SKM-1 (cell line): ENCODE results near the gene GAREM1.

Experiments
- DNase-seq: peaks from one replicate; lab custom pipeline; 2025; ENCODE audit not compliant: unreplicated experiment; lab: John Stamatoyannopoulos, UW

GAREM1 gene

DNA sequence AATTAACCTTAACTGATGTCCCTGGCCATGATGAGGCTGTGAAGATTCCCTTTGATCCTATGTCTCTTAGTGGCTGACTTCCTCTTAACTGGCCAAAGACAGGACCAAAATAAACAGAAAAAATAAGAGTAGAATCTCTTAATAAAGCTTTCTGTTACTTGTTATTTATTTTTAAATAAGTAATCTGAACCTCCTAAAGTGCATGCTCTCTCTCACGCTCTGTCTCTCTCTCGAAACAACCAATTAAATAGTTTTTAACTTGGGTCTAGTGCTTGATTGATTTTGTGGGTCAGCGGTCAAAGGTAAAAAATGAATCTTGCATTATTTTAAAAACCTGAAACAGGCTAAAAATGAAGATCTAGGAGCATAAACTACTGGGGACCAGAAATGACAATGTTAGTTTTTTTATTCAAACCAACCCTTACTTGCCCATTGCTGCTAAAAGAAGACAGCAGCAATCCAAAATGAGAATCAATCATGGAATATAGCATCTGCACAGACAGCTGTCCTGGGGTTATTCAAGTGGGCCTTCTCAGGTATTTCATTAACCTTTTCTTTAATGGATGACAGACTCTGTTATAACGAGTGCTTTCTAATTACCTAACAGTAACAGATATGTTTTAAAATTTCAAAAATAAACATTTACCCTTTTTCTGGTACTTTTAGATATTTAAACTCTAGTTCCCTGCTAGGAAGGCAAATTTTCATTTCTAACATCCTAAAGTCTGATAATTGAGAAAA is 11.2 kb downstream of the GAREM1 start:
- DNase-seq: no peak

DNA sequence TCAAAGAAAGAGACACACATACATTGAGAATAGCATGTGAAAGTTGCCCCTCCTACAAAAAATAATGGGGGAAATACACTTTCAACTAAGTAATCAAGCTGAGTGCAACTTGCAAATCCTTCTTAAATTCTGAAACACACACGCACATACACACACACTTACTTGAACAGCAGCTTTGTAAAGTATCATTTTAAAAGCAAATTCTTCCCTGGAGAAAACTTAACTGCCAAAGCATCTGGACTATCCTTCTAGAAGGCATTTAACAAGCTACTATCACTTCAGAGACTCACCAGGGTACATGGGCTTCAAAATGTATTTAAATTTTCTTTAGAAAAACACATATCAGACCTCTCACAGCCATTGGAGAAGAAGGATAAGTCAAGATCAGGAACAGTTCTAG is 15.3 kb downstream of the GAREM1 start:
- DNase-seq: no peak

DNA sequence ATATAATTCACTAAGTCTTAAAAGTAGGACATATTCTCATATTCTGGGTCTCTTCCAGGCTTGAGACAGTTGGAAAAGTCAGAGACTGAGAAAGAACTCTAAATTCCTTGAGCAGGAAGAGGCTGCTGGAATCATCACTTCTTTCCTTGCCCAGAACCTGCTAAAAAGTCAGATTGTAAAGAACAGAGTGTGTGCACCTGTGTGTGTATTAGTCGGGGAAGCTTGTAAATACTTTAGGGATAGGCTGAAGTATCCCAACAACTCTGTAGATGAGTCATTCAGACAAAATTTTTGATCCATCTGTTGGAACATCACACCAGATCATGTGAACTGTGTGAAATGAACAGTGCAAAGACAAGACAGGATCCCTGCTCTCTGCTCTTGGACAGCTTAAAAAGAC is 16.1 kb downstream of the GAREM1 start:
- no peak for DNase-seq

DNA sequence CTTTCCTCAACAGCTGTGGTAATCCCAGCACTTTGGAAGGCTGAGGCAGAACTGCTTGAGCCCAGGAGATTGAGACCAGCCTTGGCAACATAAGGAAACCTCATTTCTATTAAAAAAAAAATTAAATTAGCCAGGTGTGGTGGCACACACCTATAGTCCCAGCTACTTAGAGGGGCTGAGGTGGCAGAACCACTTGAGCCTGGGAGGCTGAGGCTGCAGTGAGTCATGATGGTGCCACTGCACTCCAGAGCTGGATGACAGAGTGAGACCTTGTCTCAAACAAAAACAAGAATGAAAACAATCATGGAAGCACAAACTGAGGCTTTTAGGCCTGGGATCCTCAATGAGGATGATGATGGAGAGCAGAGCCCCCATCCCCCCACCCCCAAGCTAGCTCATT is 19.8 kb downstream of the GAREM1 start:
- DNase-seq: no peak

DNA sequence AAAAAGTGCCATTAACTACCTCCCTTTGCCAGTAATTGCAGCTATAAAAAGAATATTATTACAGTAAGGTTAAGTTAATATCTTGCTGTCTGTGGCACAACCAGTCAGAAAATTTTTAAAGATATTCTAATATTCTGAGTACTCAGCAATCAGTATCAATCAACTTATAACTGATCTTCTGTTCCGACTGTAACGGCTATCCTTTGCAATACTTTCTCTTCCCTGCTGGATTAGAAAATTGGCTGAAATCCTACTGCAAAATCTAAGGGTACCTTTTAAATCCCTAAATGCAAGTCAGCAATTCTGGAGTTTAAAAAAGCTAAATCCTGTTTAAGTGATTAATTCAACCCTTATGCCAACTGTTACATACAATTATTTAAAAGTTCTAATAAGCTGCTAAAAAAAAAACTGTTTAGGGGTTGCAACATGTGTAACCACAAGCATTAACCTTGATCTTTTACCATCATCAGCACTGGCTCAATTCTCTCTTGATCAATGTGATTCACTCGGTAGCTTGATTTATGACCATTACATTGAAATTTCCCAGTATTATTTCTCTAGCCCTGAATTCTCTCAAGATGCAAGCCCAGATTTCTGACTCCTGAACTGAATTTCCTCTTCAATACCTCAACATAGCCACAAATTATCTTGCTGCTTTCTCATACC is 20.5 kb downstream of the GAREM1 start:
- DNase-seq: no peak

DNA sequence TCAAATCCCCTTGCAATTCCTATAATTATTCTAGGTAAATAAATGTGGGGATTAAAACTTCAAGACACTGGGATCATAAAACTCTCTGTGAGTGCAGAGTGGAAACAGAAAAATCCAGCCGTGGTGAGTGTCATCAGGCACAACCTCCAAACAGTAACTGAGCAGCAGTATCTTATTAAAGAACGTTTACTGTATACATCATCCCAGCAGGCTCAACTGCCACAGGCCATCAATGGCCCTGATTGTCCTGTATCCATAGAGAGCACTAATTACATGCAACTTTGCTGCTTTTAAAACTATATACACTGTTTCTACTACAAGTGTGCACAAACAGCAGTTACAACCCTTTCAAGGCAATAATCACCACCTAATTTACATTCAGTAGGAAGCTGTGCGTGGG is 23.9 kb downstream of the GAREM1 start:
- DNase-seq: no peak

DNA sequence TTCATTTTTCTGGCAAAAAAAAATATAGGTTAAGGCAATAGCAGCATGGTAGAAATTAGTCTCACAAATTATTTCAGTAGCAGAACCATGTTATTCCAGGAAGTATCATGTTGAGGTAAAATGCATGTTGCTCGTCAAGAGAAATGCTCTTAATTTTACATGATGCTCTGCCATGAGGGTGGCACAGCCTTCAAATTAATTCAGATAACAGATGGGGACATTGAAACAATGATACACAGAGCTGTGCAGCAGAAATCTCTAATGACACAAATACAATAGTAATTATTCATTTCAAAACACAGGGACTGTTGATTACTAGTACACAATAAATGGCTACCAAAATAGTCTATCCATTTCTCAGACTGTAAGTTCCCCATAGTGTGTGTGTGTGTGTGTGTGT is 24.8 kb downstream of the GAREM1 start:
- no peak for DNase-seq

DNA sequence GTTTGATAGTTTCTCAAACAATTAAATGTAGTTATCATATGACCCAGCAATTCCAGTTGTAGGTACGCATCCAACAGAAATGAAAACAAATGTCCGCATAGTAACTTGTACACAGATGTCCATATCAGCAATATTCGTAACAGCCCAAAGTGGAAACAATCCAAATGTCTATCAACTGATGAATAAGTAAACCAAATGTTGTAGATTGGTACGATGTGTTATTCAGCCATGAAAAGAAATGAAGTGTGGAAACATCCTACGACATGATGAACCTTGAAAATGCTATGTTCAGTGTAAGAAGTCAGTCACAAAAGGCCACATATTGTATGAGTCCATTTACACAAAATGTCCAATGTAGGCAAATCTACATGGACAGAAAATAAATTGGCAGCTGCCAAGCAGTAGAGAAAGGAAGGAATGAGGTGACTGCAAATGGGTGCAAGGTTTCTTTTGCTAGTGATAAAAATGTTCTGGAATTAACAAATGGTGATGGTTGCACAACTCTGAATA is 26.9 kb downstream of the GAREM1 start:
- no peak for DNase-seq

DNA sequence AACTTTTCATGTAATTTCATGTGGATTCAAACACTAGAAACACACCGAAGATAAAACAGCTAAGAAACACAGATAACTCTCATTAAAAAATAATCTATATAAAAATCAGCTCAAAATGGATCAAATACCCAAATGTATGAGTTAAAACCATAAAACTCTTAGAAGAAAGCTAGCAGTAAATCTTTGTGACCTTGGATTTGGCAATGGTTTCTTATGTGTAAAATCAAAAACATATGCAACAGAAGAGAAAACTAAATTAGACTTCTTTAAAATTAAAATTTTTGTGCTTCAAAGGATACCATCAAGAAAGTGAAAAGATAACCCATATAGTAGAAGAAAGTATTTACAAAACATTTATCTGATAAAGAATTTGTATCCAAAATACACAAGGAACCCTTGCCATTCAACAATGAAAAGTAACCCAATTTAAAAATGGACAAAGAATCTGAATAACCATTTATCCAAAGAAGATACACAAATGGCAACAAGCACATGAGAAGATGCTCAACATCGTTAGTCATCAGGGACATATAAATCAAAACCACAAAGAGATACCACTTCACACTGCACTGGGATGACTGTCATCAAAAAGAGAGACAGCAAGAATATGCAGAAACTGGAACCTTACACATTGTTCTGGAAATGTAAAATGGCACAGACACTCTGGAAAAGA is 27.5 kb downstream of the GAREM1 start:
- DNase-seq: no peak

DNA sequence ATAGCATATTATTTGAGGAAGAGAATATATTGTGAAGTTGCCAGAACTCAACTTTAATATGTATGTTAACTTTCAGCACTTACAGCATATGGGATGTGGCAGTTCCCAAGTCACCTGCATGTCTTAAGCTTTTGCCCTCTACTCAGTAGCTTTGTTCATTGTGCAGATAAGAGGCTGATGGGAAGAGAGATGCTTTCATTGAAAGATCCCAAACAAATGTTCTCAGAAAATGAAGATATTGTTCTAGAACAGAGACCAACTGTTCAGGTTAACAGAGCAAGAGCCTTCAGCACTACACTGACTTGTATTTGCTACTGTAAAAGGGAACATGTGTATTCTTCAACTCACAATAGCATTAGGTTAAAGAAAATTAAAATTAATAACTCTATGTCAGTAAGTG is 28.1 kb downstream of the GAREM1 start:
- DNase-seq: no peak

DNA sequence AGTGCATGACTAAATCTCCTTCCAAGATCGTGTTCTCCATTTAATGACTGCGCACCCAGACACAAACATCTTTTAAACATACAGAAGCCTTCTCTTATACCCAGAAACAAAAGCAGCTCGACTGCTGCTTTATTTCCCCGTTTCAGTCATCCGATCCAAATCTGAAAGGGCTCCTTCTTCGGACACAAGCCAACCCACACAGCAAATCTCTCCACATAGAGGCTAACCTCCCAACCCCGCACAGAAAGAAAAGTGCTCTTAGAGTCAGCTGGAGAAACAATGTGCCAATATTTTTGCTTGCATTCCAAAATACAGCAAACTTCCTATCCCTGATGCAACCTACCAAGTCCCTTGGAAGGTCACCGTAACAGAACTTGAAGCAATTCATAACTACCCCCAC is 29.1 kb downstream of the GAREM1 start:
- DNase-seq: no peak

DNA sequence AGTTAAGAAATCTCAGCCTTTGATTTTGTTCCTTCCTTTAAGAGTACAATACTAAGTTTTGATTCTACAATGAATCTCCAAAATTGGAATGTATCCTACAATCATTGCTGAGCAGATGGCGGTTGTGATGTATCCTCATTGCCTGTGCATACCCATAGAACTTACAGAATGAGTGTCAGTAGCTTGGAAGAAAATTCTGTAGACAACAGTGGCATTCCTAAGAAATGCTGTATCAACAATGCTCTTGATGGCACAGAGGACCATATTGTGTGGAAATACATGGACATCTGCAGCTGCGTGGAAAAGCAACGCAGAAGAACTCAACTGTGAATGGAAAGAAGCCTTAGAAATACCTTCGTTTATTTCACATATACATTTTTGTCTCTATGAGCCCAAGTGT is 30.2 kb downstream of the GAREM1 start:
- no peak for DNase-seq

DNA sequence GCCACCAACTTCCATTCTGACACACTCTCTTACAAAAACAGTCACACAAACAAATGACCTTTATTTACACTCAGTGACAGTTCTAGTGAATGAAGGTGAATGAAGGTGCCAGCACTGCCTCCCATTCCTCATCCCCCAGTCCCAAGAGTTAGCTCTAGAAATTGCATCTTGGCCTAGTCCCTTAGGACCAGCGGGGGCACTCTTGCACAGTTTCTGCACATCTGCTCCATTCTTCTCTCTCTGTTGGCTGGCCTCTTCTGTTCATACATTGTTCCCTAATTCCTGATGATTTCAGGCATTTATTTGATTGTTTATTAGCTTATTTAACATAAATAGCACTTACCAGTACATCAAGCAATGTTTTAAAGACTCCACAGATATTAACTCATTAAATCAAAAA is 30.9 kb downstream of the GAREM1 start:
- DNase-seq: no peak

DNA sequence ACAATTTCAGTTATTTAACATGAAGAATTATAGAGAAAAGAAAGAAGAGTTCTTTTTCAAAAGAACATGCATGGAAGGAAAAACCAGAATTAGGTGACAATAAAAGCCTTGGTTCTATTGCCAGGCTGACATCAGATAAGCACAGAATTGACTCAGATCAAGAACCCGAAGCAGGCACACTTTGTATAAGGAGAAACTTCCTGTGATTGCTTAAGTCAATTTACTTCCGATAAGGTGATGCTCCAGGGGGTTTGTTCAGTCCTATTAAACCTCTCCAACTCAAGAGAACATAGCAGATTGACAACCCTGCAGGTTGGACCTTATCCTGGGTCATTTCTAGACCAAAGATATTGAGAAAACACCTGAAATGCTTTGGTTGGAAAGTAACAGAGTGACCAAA is 31.4 kb downstream of the GAREM1 start:
- no peak for DNase-seq

DNA sequence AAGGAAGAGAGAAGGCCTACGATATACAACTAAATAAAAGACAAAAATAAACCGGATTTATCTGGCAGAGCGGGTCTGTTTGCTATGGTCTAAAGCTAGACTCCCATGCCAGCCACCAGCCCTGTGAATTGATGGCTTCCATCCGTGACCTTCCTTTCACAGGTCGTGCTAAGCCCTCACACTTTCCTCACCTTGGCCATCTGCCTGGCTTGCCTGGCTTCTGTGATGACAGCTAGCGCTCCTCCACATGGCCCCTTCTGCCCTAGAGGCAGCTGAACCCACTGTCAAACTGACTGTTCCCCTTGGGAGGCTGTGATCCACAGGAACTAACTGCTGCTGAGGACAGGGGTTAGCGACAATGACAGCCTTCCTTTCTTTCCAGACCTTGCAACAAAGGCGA is 32.5 kb downstream of the GAREM1 start:
- no peak for DNase-seq

DNA sequence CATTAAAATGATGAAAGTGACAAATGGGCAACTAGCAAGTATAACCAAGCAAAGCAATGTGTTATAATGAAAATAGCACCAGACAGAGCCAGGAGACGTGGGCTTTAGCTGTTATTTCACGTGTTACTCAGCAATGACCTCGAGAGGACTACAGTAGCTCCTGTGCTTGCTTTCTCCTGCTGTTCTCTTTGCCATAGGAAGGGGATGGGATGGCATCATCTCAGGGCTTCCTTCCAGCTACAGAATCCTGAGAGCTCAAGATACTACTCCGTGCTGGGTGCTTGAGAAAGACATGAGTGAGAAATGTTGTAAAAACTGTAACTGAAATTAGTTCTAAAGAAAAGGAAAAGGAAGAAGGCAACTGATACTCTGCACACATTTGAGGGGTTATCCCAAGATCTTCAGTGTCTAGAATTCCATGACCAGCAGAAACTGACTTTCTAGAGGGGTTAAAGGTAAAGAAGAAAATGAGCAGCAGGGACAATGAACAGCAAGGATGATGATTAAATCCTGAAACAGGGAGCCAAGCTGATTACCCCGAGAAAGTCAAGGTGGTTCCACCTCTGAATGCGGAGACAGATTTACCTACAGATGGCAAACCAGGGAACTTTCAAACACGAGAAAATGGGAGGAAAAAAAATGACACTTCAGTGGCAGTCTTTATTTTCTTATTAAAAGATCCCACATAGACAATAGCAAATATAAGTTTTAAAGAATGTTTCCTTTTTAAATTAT is 33.4 kb downstream of the GAREM1 start:
- DNase-seq: no peak

DNA sequence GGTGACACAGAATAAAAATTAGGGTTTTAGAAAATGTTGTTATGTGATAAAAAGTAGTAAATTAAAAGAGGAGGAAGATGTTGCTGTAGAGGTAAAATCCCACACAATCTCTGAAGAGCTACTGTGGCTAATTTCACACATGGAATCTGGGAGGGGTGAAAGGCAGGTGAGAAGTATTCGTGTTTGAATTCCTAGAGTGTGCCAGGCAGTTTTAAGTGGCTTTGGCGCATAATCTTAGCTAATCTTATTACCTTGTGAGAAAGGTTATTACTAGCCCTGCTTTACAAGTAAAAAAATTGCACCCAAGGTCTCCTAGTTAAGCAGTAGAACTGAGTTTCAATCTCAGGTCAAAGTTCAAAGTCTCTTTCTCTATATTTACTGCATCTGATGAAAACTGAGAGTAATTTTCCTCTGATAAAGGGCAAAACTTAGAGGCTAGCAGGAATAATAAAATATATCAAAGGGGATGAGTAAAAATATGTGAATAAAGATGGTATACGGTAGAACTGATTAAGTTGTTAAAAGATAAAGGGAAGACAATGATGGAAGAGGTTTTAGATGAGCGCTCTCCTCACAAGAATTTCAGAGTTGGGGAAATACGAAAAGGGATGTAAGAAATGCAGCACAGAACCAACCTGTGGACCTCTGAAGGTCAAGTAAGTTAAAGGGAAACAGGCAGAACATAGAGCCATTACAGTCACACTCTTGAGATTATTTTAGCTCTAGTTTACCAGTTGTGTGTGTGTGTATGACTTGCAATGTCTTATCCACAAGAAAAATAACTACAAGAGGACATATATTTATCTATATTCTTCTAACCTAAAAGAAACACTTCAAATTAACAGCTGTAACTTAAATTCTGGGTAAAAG is 34.8 kb downstream of the GAREM1 start:
- no peak for DNase-seq

DNA sequence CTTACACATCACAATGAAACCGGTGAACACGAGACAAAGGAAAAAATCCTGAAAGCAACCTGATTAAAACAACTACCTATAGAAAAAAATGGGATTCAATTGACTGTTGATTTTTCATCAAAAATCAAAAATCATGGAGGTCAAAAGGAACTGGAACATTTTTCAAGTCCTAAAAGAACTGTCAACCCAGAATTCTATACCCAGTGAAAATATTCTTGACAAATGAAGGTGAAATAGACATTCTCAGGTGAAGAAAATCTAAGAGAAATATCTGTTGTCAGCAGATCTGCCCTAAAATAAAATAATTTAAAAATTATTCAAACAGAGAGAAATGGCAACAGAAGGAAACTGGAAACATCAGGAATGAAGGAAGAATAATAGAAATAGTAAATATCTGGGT is 38.9 kb downstream of the GAREM1 start:
- no peak for DNase-seq

DNA sequence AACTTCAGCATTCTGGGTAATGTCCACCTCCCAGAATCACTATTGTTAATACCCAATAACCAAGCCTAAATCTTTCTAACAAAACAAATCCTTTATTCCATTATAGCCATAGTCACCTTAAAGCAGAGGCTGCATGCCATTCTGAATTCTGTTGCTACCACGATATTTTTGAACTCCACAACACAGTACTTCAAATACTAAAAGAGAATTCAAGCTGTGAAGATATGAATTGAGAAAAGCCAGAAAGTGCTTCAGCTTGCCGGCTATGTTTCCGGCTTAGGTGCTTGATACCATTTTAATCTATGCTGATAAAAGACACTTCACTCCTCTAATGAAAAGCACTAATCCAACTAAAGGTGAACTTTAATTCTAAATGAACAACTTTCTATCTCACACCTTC is 41.3 kb downstream of the GAREM1 start:
- no peak for DNase-seq

DNA sequence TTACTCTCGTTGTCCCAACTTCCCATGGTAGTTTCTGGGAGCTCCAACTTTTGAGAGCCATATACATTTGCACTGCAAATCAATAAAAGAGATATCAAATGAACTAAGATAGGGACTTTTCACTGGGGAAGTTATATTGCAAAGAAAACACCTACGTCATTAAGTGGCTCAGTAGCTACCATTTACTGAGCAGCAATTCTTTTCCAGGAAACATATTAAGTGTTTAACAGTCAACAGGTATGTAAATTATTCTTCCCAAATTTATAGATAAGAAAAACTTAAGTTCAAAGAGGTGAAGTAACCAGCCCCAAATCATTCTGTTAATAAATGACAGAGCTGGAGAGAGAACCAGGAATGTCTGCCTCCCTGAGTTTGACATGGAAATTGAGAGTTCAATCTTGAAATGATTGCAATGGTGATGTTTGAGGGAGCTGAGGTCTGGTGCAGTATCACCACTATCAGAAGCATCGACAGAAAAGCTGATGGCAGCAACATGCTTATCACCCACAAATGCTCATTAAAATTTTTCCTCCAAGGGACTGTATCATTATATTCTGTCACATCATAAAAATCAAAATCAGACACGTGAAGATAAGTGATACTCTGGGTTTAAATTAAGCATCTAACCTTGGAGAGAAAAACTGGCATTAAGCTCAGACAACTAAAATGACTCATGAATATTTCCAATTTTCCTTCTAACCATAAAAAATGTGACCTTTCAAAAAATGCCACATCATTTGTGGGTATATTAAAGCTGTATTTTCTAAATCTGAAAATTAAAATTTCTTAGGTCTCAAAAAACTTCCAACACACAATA is 43.4 kb downstream of the GAREM1 start:
- no peak for DNase-seq
